Posterior vena cava (tissue), 2 donors: ENCODE measurements around the gene KLRC4. TPM values are rescaled to one million over a fixed set of nuclear protein-coding genes. Genes with fewer than 3 reads are reported as not detected.
A peak's percentile ranks its signal among the peaks of the same experiment; 100 is the strongest.
"Not testable (repeated sequence)": the region's sequence is repeated elsewhere in the genome, so short reads cannot be mapped to it uniquely, and the experiment has no call there.

ENCODE experiments used
- DNase-seq: peaks from one replicate; pipeline ENCODE4 v3.0.0-alpha.2; 2020; ENCODE audit warnings: low spot score
- intact Hi-C, 2 donors: fragments of 100-400 bp; cut with DNase I; formaldehyde crosslinking; loops; one replicate each; pipeline versions ENCODE4 v1.14.1 to v1.14.2; 2022 to 2023
- total RNA-seq, 2 donors: library from RNA; stranded (reverse); fragmentation: NEBNext Ultra II Directional; extraction: Animal tissue kit (Norgen Biotek cat#: 25700); gene quantifications; one replicate each; pipeline ENCODE4 v1.2.1, GENCODE V29; 2021
- donor health status: DM: yes; HTN: yes; CAD: no.
- donor health status: DM: yes; HTN: yes; CAD: no.

The KLRC4 gene
- total RNA-seq, 2 donors from 2014 or later: not detected

DNA sequence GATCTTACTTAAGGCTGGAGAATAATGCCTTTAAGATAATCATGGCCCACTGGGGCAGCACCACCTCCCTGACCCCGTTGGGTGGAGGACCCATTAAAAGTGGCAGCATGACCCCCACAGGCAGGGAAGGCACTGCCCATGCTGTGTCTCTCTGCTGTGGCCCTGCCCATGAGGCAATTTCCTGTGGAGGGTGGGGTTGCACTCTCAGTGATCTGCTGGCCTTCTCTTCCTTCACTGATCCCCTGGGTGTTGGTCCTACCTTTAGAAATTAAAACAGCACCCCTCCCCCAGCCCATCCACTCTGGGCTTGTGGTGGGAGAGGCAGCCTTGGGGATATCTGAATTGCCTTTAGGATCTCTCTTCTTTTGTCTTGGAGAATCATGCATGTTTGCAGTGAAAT is 37.0 kb downstream of the KLRC4 start:
- DNase-seq: no peak
- intact Hi-C loops: no loop called here

DNA sequence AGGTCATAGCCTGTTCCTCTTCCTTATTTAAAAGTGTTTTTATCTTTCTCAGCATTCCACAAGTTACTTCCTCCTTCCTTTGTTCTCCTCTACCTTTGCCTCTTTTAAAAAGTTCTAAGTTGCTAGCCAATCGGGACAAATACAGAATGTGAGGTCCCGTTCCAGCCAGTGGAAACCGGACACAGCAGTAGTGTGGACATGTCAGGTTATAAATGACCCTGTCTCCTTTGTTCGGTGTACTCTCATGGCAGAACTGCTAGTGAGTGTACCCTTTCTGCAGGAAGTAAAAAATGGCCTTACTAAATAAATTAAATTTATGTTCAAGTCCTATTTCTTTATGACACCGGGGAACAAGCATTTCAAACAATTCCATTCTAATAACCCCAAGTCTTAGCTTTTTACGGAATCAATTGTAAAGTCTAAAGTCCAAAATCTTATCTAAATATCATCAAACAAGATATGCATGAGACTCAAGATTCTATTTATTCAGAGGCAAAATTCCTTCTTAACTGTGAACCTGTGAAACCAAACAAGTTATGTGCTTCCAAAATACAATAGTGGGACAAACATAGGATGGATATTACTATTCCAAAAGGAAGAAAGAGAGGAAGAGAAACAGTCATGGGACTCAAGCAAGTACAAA is 37.5 kb downstream of the KLRC4 start:
- intact Hi-C loops, DNase-seq: not testable (repeated sequence)

DNA sequence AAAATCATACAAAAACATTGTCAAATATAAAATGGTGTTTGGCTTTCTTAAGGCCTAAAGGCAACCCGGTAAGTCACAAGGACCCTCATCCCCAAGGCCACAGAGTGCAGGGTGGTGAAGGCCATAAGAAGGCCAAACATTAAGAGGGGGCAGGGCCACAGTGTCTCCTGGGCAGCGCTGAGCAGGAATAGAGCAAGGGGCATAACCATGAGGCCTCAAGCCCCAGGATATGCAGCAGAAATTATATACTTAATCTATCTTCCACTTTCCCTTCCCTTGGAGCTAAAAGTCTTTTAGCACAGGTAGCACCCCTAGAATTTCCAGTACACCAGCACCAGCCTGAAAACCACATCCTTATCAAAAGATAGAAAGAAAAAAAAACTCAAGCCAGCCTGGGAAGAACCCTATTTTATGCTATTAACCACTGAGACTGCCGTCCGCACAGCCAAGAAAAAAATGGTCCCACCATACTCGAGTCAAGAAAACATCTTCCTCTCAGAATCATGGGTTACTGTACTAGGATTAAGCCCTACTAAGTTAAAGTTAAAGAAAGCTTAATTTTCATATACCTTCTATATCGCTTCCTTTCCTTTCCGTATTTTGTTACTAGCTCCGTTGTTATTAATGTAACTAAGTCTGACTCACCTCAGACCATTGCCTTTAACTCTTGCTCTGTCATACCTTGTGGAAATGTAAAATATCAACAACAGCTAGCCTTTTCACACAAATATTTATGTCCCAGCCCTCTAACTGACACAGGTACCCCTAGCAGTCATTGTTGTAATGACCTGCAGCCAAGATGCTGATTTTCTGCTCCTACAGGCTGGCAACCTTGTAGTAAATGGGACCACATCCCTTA is 39.8 kb downstream of the KLRC4 start:
- DNase-seq: no peak
- intact Hi-C loops: no loop called here

DNA sequence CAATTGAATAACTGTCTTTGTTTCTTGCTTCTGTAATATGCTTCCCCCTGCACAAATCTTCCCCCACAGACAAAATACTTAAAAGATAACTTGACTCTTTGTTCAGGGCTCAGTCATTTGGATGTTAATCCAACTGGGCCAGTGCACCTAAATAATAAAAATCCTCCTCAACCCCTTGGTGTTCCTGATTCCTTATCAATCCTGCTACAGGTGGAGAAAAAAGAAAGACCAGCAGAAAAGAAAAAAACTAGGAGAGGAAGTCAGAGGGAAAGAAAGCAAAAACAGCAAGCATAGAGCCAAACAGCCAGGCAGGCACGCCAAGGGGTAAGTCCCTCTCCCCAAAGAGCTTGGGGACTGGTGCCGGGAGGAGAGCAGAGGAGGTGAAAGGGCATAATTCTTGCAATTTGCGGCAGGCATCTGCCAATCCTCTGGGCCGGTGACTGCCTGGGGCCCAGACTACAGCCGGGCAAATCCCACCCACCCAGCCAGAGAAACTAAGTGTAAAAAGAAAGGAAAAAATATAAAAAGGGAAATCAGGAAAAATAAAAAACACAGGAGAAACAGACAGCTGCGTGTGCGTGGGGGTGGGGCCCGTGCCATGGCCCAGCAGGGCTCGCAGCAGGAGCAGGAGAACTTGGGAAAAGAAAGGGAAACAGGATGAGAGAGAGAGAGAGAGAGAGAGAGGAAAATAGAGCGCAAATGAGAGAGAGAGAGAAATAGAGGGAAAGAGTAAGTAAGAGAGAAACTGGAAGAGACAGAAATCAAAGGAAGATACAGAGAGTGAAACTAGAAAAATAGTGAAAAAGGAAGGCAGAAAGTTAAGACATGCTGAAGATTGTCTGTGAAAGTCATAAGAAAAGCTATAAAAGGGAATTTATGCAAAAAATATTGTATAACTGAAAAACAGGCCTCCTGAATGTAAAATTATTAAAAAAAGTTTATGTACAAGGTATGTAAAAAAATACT is 41.1 kb downstream of the KLRC4 start:
- intact Hi-C loops: no loop called here
- DNase-seq: no peak

DNA sequence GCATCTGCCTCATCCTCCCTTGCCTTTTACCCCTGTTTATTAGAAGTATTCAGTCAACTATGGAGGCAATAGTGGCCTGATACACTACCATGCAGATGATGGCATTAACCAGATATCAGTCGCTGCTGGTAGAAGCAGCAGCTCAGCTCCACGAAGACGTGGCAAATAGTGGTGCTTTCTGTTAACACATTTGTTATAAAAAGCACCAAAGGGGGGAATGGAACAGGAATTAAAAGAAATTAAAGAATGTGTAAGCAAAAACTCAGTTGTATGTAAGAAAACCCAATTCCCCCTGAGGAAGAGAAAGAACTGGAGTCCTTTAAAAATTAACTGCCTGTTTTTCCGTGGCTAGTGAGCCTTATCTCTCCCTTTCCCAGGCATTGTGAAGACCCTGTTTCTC is 41.8 kb downstream of the KLRC4 start:
- intact Hi-C loops, DNase-seq: not testable (repeated sequence)

DNA sequence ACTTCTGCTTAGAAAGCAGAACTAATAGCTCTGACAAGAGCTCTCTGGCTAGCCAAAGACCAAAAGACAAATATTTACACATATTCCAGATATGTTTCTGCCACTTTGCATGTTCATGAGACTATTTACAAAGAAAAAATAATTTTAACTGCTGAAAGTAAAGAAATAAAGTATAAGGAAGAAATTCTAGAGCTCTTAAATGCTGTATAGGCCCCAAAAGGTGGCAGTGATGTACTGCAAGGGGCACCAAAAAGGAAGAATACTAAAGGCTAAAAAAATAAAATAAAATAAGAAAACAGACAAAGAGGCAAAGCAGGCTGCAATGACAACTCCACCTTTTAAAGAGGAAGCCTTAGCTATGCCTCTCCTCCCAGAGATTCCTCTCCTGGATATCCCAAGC is 42.7 kb downstream of the KLRC4 start:
- intact Hi-C loops: no loop called here
- DNase-seq: no peak

DNA sequence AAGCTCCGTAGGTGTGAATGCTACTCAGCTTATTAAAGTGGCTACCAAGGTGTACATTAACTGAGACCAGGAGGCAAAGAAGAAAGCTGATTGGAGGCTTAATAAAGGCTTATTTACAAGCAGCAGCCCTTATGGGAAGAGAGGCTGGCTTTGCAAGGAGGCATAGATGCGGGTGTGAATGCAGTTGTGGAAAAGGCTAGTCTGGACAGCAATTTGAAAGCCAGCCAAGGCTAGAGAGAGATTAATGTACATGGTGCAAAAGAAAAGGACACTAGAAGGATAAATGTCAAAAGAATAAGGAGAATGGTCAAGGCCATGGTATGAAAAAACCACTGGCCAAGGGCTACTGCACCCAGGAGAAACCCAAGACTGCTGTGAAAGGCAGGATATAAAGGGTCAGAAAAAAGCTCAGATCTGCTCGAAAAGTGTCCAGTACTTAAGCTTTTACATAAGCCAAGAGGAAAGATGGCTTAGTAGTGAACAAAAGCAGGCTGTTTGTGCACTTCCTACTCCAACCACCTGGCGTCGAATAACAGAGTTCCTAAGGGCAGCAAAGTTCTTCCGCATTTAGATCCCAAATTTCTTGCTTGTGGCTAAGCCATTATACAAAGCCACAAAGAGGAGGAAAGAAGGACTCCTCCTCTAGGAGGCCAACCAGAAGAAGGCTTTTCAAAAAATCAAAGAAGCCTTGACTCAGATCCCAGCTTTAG is 43.7 kb downstream of the KLRC4 start:
- intact Hi-C loops: no loop called here

DNA sequence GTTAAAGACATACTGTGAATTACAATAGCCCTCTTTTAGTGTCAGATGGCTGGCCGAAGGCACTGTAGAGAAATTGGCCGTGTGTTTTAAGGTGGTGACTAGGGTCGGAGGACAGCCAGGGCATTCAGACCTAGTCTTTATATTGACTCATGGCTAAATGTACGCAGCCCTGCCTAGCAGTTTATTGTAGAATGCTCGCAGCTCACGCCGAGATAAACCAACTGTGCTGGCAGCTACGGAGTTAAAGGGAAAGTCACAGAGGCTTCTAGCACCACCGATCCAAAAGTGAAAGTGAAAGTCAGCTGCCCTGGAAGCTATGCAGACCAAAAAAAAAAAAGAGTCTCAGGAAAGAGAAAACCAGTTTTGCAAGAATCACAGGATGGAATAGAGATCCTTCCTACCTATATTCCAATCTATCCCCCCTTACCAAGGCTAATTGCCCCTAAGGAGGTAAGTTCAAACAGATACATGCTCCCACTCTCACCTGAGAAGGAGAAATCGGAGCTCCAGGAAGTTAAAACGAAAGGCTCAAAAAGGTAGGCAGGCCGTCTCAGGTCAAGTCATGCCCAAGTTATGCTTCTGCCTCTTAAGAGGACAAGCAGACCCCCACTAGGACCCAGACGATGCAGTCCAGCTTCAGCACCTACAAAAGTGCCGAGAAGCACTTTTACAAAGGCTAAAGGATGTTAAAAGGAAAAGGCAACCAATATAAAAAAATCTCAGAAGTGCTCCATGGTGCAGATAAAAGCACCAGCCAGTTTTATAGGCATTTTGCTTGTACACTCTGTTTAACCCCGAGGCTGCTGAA is 44.5 kb downstream of the KLRC4 start:
- DNase-seq: no peak
- intact Hi-C loops: no loop called here

More for the DNA sequence above, 43.7 kb downstream of the KLRC4 start:
- no peak for DNase-seq

DNA sequence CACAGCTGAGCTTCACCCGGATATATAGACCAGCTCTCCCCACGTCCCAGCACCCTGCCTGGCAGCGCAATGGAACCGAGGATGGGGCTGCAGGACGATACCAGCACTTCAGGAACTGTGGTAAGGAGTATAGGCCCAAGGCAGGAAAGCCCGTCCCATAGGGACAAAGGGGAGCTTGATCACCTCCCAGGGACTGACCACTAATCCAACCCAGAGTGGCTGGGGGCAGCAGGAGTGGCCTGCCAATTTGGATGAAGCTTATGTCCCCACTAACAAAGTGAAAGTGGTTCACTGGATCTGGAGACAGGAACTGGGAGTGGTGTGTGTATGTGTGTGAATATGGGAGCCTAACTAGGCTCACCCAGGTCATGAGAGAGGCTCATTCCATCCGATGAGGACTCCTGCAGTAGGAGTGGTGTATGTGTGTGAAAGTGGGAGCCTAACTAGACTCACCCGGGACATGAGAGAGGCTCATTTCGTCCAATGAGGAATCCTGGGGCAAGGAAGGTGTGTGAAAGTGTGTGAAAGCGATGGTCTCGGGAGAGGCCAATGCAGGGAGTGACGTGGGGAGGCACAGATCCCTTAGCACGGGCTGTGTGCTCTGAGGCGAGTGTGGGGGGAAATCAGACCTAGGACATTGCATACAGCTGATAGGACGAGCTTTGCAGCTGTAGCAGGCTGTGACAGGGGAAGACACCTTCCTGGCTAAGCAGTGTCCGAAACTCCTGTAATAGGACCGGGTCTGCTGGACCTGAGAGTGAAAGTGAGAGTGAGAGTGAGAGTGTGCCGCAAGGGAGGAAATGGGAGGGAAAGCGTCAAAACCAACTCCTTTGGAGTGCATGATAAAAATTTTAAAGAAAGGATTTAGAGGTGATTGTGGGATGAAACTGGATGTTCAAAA is 45.4 kb downstream of the KLRC4 start:
- intact Hi-C loops: no loop called here
- DNase-seq: no peak

DNA sequence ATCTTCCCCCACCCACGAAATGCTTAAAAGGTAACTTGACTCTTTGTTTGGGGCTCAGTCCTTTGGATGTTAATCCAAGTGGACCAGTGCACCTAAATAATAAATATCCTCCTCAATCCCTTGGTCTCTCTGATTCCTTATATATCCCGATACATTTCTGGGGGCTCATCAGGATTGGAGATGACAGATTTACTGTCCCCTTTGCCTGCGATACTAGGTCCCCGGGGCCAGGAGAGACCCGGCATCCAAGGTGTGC is 46.0 kb downstream of the KLRC4 start:
- intact Hi-C loops: no loop called here
- DNase-seq: no peak

DNA sequence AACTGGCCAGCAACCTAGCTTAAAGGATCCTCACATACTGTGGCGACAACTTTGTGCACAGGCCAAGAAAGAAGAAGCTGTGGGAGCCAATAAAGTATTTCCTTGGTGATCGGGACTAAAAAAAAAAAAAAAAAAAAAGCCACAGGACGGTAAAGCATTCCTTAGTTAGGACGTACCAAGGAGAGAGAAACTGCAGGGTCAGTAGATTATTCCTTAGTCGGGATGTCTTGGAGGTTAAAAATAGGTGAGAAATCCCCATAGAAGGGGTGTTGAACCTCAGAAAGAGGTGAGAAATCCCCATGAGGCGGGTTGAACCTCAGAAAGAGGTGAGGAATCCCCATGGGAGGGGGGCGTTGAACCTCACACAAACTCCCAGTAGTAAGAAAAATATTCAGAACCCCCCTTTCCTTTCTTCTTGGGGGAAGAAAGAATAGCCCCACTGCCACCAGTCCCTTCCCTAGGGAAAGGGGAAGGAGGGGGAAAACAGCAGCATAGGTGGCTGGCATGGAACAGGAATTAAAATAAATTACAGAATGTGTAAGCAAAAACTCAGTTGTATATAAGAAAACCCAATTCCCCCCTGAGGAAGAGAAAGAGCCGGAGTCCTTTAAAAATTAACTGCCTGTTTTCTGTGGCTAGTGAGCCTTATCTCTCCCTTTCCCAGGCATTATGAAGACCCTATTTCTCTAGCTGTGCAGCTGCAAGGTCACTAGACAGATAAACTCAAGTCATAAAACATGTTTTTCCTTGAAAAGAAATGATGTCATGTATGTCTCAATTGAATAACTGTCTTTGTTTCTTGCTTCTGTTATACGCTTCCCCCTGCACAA is 46.5 kb downstream of the KLRC4 start:
- DNase-seq: no peak
- intact Hi-C loops: no loop called here

DNA sequence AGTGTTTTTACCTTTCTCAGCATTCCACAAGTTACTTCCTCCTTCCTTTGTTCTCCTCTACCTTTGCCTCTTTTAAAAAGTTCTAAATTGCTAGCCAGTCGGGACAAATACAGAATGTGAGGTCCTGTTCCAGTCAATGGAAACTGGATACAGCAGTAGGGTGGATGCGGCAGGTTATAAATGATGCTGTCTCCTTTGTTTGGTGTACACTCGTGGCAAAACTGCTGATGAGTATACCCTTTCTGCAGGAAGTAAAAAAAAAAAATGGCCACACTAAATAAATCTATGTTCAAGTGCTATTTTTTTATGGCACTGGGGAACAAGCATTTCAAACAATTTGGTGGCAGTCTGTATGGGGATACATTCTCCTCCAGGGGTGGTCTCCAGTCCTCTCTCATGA is 47.2 kb downstream of the KLRC4 start:
- intact Hi-C loops: no loop called here
- no peak for DNase-seq

DNA sequence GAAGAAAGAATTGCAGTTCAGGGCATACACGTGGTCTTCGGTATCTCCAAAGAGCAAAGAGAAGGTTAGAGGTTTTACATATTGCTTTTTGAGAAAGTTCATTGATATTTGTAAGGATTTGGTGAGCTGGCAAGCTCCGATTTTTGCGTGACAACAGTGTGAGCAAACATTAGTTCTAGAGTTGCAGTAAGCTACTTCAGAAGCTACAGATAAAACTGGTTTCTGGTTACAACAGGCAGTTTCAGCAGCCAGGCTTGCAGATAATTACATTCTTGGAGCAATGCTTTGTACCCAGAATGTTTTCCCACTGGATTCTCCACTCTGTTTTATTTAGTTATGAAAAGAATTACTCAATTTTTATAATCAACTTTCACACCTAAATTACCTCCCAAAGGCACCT is 47.9 kb downstream of the KLRC4 start:
- intact Hi-C loops: no loop called here
- no peak for DNase-seq

DNA sequence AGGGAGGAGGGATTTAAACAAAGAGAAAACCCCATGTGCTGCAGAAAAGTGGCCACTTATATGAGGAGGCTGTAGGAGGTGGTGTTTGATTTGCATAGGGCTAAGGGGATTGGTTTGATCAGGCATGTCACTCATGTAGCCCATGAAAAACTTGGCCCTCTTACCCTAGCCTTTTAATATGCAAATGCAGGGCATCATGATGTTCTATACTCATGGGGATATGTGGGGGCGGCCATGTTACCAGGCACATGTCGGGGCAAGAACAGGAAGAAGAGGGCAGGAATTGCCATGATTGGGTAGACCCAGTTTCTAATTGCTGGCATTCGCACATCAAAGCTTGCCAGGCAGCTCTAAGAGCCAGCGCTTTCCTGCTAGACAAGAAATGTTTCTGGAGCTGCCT is 48.5 kb downstream of the KLRC4 start:
- intact Hi-C loops: no loop called here
- DNase-seq: peak; percentile 32

DNA sequence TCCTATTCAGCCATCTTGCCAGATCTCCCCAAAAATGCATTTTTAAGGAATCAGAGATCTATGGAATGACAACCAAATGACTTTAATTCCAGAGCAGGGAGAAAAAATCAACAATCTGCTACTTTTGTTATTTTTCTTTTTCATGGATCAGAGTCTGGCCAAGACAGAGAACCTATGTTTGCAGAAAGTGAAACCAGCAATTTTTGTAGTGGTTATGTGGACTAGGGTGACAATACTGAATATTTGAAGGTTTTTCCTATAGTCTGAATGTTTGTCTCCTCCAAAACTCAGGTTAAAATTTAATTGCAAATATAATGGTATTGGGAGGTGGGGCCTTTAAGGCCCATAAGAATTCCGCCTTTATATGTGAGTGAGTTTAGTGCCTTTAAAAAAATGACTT is 50.6 kb downstream of the KLRC4 start:
- DNase-seq: no peak
- intact Hi-C loops: no loop called here

DNA sequence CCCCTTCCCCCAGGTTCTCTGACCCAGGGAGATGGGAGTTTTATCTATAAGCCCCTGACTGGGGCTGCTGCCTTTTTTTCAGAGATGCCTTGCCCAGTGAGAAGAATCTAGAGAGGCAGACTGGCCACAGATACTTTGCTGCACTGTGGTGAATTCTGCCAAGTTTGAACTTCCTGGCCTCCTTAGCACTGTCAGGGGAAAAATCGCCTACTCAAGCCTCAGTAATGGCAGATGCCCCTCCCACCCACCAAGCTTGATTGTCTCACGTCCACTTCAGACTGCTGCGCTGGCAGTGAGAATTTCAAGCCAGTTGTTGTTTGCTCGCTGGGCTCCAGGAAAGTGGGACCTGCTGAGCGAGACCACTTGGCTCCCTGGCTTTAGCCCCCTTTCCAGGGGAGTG is 51.4 kb downstream of the KLRC4 start:
- no peak for DNase-seq
- intact Hi-C loops: no loop called here
